ENCODE data around the gene TAS1R3.

TAS1R3 gene

GRCh38 chr1:1371746-1372711 is 40.9 kb downstream of the TAS1R3 start:
- DNase-seq = no peak

GRCh38 chr1:1373051-1373814 is 42.2 kb downstream of the TAS1R3 start:
- DNase-seq = no peak

- no peak for DNase-seq
These were observed 42.9 kb downstream of the TAS1R3 start for GRCh38 chr1:1373815-1374588.

GRCh38 chr1:1374589-1374928 is 43.5 kb downstream of the TAS1R3 start:
- no peak for DNase-seq

GRCh38 chr1:1374929-1375662 is 44.0 kb downstream of the TAS1R3 start, which contains the start of gene AURKAIP1:
AURKAIP1 (minus strand) TSS chr1:1375207; CDS start chr1:1374756, 451 bp downstream.
- DNase-seq = peak; percentile 98

GRCh38 chr1:1376551-1377226 is 45.6 kb downstream of the TAS1R3 start:
- no peak for DNase-seq

- DNase-seq = no peak
These were observed 46.6 kb downstream of the TAS1R3 start for GRCh38 chr1:1377540-1378205.

GRCh38 chr1:1380860-1381259 is 49.8 kb downstream of the TAS1R3 start:
- no peak for DNase-seq

GRCh38 chr1:1381294-1381693 is 50.2 kb downstream of the TAS1R3 start:
- no peak for DNase-seq

Data from NCI-H1092 (cell line).